DND-41 (cell line): Measurements from ENCODE around the gene PRKAG2.

Source experiments
- ATAC-seq: fragments of 200-7000 bp; cut with Tn5 transposase; 3 replicates; pipeline ENCODE4 v1.9.1; 2021; ENCODE audit warnings: low read depth; ENCODE audit not compliant: insufficient read depth
- DNase-seq: peaks from one replicate; pipeline ENCODE4 v3.0.0-alpha.2; 2020
- H2AFZ ChIP-seq: 2 replicates; pipeline ENCODE4 v1.6.0; 2012; ENCODE audit warnings: low read depth, low read length
- H3K27ac ChIP-seq: 2 replicates; pipeline ENCODE4 v1.5.1; 2012; ENCODE audit warnings: low read length, inconsistent platforms
- H3K27me3 ChIP-seq: fragments of 200-600 bp; sonication (generic); 2 replicates; pipeline ENCODE4 v1.6.0; 2012; ENCODE audit warnings: low read length, mild to moderate bottlenecking, inconsistent platforms; ENCODE audit not compliant: insufficient read depth, poor library complexity
- H3K36me3 ChIP-seq: 2 replicates; pipeline ENCODE4 v1.5.1; 2012; ENCODE audit warnings: low read length, inconsistent platforms; ENCODE audit not compliant: insufficient read depth
- H3K4me1 ChIP-seq: 2 replicates; pipeline ENCODE4 v1.5.1; 2012; ENCODE audit warnings: mild to moderate bottlenecking, low read length; ENCODE audit not compliant: insufficient read depth
- H3K4me2 ChIP-seq: 2 replicates; pipeline ENCODE4 v1.6.0; 2012; ENCODE audit warnings: mild to moderate bottlenecking, moderate library complexity, low read length, inconsistent platforms; ENCODE audit not compliant: insufficient read depth
- H3K4me3 ChIP-seq, 2 experiments: fragments of 200-600 bp in 1 of 2; shearing (Covaris generic) in 1 of 2; 2 replicates each; pipeline ENCODE4 v1.5.1; 2012 to 2016; ENCODE audit warnings: inconsistent platforms in 2 of 2, low read length in 2 of 2, mild to moderate bottlenecking in 2 of 2, low read depth in 1 of 2, moderate library complexity in 1 of 2
- H3K79me2 ChIP-seq: 2 replicates; pipeline ENCODE4 v1.6.0; 2012; ENCODE audit warnings: low read length, inconsistent platforms; ENCODE audit not compliant: insufficient read depth
- H3K9ac ChIP-seq: 2 replicates; pipeline ENCODE4 v1.6.0; 2012; ENCODE audit warnings: low read depth, mild to moderate bottlenecking, inconsistent platforms, low read length, moderate library complexity
- H3K9me3 ChIP-seq: 2 replicates; pipeline ENCODE4 v1.5.1; 2012; ENCODE audit warnings: low read length, moderate library complexity, mild to moderate bottlenecking, inconsistent platforms; ENCODE audit not compliant: insufficient read depth, severe bottlenecking
- H4K20me1 ChIP-seq: 2 replicates; pipeline ENCODE4 v1.6.0; 2012; ENCODE audit warnings: low read length; ENCODE audit not compliant: insufficient read depth
- EZH2 ChIP-seq: IDR thresholded peaks from 3 replicates; pipeline ENCODE4 v1.6.1; 2012; ENCODE audit warnings: borderline replicate concordance, low read depth, mild to moderate bottlenecking, moderate library complexity, low read length, inconsistent platforms; ENCODE audit not compliant: severe bottlenecking
- TF ChIP-seq, protein P1 (sequence below): IDR thresholded peaks from 2 replicates; pipeline ENCODE4 v1.5.1; 2012; ENCODE audit warnings: borderline replicate concordance, low read length, moderate library complexity, mild to moderate bottlenecking; ENCODE audit not compliant: poor library complexity, severe bottlenecking; ENCODE audit errors: extremely low read depth

Gene PRKAG2

DNA sequence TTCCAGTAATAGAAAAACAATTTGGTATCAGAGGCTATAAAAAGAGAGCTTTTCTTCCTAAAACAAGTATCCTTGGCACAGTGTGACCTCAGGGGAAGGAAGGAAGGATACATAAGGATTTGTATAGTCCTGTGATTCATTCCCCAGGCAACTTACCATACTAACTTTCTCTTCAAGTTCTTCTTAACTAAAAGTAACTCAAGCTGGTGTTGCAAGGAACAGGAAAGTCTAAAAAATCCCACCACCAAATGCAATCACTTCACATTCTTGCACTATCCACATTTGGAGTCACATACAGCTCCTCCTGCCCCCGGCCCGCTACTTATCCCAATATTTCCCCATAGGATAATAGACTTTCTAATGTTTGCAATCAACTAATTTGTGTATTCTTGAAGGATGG lies 84.8 kb downstream of the PRKAG2 start:
- Histone ChIP-seq H3K4me1 (no peaks in the 10 kb centered on the region), H3K4me3 (no peak overlapping the region), H3K9ac (no peak overlapping the region), H3K4me2 (no peak overlapping the region), H2AFZ (no peak overlapping the region), H3K27me3 (peaks cover 19% of the 10 kb centered on the region), H3K79me2 (no peaks in the 10 kb centered on the region), H4K20me1 (no peaks in the 10 kb centered on the region), H3K36me3 (no peaks in the 10 kb centered on the region), H3K9me3 (no peaks in the 10 kb centered on the region), H3K27ac (no peak overlapping the region)
- TF ChIP-seq EZH2: no peak
- TF ChIP-seq, protein P1, sequence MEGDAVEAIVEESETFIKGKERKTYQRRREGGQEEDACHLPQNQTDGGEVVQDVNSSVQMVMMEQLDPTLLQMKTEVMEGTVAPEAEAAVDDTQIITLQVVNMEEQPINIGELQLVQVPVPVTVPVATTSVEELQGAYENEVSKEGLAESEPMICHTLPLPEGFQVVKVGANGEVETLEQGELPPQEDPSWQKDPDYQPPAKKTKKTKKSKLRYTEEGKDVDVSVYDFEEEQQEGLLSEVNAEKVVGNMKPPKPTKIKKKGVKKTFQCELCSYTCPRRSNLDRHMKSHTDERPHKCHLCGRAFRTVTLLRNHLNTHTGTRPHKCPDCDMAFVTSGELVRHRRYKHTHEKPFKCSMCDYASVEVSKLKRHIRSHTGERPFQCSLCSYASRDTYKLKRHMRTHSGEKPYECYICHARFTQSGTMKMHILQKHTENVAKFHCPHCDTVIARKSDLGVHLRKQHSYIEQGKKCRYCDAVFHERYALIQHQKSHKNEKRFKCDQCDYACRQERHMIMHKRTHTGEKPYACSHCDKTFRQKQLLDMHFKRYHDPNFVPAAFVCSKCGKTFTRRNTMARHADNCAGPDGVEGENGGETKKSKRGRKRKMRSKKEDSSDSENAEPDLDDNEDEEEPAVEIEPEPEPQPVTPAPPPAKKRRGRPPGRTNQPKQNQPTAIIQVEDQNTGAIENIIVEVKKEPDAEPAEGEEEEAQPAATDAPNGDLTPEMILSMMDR: no peak
- no peak for DNase-seq
- ATAC-seq: no peak

- DNase-seq: no peak
- Histone ChIP-seq H4K20me1 (0 out of 2 replicates have a peak, but pooled peaks cover 3% of the 10 kb centered on the region), H3K36me3 (no peaks in the 10 kb centered on the region), H3K4me3 (no peak overlapping the region), H3K4me1 (no peaks in the 10 kb centered on the region), H3K9me3 (no peaks in the 10 kb centered on the region), H3K9ac (no peak overlapping the region), H3K27ac (no peak overlapping the region), H3K4me2 (no peak overlapping the region), H3K27me3 (peaks cover 19% of the 10 kb centered on the region), H2AFZ (no peak overlapping the region), H3K79me2 (no peaks in the 10 kb centered on the region)
- no peak for ATAC-seq
- no peak for TF ChIP-seq EZH2
- TF ChIP-seq, protein P1: no peak
Observed at GRCh38 chr7:151790830-151791620, 85.9 kb downstream of the PRKAG2 start.

DNA sequence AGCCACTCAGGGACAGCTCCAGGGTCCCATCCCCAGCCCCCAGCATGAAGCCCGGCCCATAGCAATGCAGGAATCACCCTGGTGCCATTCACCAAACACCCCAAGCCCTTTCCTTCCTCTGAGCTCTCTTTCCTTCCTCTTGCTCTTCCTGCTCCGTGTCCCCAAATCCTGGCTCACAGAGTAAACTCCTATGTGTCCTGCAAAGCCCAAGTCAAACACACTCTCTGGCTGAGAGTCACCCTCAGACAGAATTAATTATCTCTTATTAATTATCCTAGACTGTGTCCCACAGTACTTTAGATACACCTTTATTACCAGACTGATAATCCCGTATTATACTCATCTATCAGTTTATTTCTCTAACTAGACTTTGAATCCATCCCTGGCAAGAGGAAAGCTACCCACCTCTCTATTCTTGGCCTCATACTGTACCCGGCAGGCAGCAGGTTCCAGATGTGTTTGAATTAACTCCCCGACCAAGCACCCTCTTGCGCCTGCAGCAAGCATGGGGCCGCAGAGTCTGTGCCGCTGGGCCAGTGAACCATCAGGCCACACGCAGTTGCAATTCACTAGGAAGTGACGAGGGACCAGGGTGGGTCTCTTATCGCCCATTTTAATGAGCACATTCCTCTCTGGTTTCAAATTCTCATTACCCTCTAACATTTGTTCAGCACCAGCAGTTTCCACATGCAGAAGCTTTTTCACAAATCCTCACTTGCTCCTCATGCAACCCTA lies 86.7 kb downstream of the PRKAG2 start:
- Histone ChIP-seq H3K79me2 (no peaks in the 10 kb centered on the region), H2AFZ (no peak overlapping the region), H3K4me1 (no peaks in the 10 kb centered on the region), H3K4me3 (no peak overlapping the region), H3K36me3 (no peaks in the 10 kb centered on the region), H3K4me2 (no peak overlapping the region), H4K20me1 (0 out of 2 replicates have a peak, but pooled peaks cover 4% of the 10 kb centered on the region), H3K9ac (no peak overlapping the region), H3K9me3 (no peaks in the 10 kb centered on the region), H3K27ac (no peak overlapping the region), H3K27me3 (peaks cover 19% of the 10 kb centered on the region)
- ATAC-seq: no peak
- no peak for DNase-seq
- no peak for TF ChIP-seq EZH2
- TF ChIP-seq, protein P1: no peak
